Thyroid gland (tissue), 4 donors: ENCODE results near the gene PCID2. TPM values are rescaled to one million over a fixed set of nuclear protein-coding genes. Genes with fewer than 3 reads are reported as not detected.

ENCODE experiments used
- DNase-seq, 2 donors: peaks; one replicate each; pipeline ENCODE4 v3.0.0-alpha.2; 2019
- H3K27ac ChIP-seq, 3 donors: fragments of 200-600 bp; sonication (generic); 1 replicate in 2 of 3; 2 replicates in 1 of 3; pipeline ENCODE4 v1.5.1; 2016 to 2019; ENCODE audit warnings: mild to moderate bottlenecking in 1 of 3, moderate library complexity in 1 of 3
- H3K27me3 ChIP-seq: fragments of 200-600 bp; sonication (generic); one replicate; pipeline ENCODE4 v1.5.1; 2019
- H3K36me3 ChIP-seq, 2 donors: fragments of 200-600 bp; sonication (generic); one replicate each; pipeline ENCODE4 v1.5.1; 2016 to 2019
- H3K4me1 ChIP-seq, 2 donors: fragments of 200-600 bp; sonication (generic); one replicate each; pipeline ENCODE4 v1.5.1; 2017 to 2019
- H3K4me3 ChIP-seq, 3 donors: fragments of 200-600 bp; sonication (generic); replicated peaks in 1 of 3; 1 replicate in 2 of 3; 2 replicates in 1 of 3; pipeline ENCODE4 v1.5.1; 2016; ENCODE audit warnings: mild to moderate bottlenecking in 1 of 3
- H3K9me3 ChIP-seq: fragments of 200-600 bp; sonication (generic); one replicate; pipeline ENCODE4 v1.5.1; 2017
- CTCF ChIP-seq, 6 experiments: fragments of 200-600 bp in 3 of 6; fragments of 450-650 bp in 3 of 6; sonication (generic) in 3 of 6; IDR thresholded peaks; one replicate each; pipeline ENCODE4 v1.5.1; 2016 to 2019; ENCODE audit warnings: antibody characterized with exemption in 6 of 6, mild to moderate bottlenecking in 2 of 6, inconsistent platforms in 1 of 6, moderate library complexity in 1 of 6
- POLR2A ChIP-seq, 2 donors: fragments of 450-650 bp; IDR thresholded peaks; one replicate each; pipeline ENCODE4 v1.6.1; 2017; ENCODE audit warnings: antibody characterized with exemption in 2 of 2, mild to moderate bottlenecking in 2 of 2, moderate library complexity in 1 of 2
- WGBS, 2 donors: methylation state at CpG; one replicate each; pipeline ENCODE4 v1.1.5; 2017; 5-methylcytosine and 5-hydroxymethylcytosine counted together
- intact Hi-C: fragments of 100-400 bp; cut with DNase I; formaldehyde crosslinking; loops from one replicate; pipeline ENCODE4 v1.15.1; 2023
- total RNA-seq, 4 donors: library from RNA; depleted of rRNA; stranded (reverse); fragments of >200 nt; gene quantifications; one replicate each; pipeline ENCODE4 v1.2.3, GENCODE V29; 2016

Gene PCID2
- total RNA-seq, 4 donors from 2014 or later: 50.5 to 75.6 (median 56.5) TPM

DNA sequence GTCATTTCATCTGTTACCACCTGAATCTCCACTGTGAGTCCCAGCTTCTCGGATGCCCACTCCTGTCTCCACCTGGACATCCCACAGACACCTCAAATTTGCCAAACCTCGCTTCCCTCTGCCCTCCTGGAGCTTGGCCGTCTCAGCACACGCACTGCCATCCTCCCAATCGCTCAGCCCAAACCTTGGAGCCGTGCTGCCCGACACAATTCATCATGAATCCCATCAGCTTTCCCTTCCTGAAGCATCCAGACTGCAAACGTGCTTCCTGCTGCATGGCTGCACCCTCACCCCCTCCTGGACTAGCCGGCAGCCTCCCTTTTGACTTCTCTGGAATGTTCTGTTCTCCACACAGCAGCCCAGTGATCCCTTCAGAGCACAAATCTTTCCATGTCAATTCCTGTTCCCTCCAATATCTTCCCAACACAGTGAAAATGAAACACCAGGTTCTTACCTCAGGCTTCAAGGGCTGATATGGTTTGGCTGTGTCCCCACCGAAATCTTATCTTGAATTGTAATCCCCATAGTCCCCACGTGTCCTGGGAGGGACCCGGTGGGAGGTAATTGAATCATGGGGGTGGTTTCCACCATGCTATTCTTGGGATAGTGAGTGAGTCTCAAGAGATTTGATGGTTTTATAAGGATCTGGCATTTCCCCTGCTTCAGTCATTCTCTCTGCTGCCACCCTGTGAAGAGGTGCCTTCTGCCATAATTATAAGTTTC, 51.1 kb downstream of the PCID2 start:
- 70 to 76% methylated on average over 12 of the region's 12 CpGs for WGBS, 2 donors
- DNase-seq: no peak
- intact Hi-C loops: loop anchor here (5.0 to 10.0 kb wide), 2 partner anchors 50 to 207 kb away; partner anchors contain the start of genes CUL4A, GRTP1 and PCID2
- Histone ChIP-seq H3K4me1 (peaks cover 10 to 12% of the 10 kb centered on the region in 2 donors), H3K27me3 (no peaks in the 10 kb centered on the region), H3K4me3 (no peak overlapping the region), H3K27ac (no peak overlapping the region), H3K9me3 (no peaks in the 10 kb centered on the region), H3K36me3 (no peaks in the 10 kb centered on the region)
- TF ChIP-seq CTCF (IDR thresholded peaks at IDR 0.05) (no peak), POLR2A (IDR thresholded peaks at IDR 0.05) (no peak)

DNA sequence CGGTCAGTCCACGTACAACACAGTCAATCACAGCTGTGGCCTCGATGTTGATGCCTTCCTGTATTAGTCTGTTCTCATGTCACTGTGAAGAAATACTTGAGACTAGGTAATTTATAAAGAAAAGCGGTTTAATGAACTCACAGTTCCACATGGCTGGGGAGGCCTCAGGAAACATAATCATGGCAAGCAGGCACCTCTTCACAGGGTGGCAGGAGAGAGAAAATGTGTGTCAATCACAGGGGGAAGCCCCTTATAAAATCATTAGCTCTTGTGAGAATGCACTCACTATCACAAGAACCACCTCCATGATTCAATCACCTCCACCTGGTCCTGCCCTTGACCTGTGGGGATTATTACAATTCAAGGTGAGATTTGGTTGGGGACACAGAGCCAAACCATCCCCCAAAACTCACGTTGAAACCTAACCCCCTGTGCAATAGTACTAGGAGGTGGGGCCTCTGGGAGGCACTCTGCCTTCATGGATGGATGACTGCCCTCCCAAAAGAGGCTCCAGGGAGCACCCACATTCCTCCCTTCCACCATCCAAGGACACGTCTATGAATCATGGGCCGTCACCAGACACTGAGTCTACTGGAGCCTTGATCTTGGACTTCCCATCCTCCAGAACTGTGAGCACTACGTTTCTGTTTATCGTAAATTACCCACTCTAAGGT, 52.4 kb downstream of the PCID2 start:
- H3K4me3 ChIP-seq: no peak overlapping the region
- TF ChIP-seq POLR2A (IDR thresholded peaks at IDR 0.05): no peak
- no peak for TF ChIP-seq CTCF (IDR thresholded peaks at IDR 0.05)
- H3K27ac ChIP-seq: no peak overlapping the region
- no peaks in the 10 kb centered on the region for H3K36me3 ChIP-seq
- no peak for DNase-seq
- 84 to 94% methylated on average over 9 of the region's 9 CpGs for WGBS, 2 donors
- no peaks in the 10 kb centered on the region for H3K27me3 ChIP-seq
- intact Hi-C loops: loop anchor here (5.0 to 10.0 kb wide), 2 partner anchors 51 to 209 kb away; partner anchors contain the start of genes CUL4A, GRTP1 and PCID2
- peaks cover 10 to 16% of the 10 kb centered on the region in 2 donors for H3K4me1 ChIP-seq
- no peaks in the 10 kb centered on the region for H3K9me3 ChIP-seq

DNA sequence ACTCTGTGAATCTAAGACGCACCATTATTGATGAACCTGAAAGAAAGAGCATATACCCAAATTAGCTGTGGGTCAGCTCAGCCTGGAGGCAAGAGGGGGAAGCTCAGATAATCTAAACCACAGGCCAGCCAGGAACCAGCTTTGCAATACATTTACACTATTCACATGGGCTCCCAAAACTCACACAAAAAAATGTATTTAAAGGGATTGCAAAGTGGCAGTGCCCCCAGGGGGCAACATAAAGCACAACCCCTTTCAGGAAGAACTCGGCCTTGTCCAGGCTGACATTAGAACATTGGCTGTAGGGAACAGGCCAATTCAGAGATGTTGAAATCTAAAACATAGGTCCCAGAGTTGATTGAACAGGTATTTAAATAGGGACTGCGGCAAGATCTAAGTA, 53.3 kb downstream of the PCID2 start:
- H3K27ac ChIP-seq: no peak overlapping the region
- DNase-seq: no peak
- intact Hi-C loops: loop anchor here (5.0 to 10.0 kb wide), 2 partner anchors 52 to 210 kb away; partner anchors contain the start of genes CUL4A, GRTP1 and PCID2

DNA sequence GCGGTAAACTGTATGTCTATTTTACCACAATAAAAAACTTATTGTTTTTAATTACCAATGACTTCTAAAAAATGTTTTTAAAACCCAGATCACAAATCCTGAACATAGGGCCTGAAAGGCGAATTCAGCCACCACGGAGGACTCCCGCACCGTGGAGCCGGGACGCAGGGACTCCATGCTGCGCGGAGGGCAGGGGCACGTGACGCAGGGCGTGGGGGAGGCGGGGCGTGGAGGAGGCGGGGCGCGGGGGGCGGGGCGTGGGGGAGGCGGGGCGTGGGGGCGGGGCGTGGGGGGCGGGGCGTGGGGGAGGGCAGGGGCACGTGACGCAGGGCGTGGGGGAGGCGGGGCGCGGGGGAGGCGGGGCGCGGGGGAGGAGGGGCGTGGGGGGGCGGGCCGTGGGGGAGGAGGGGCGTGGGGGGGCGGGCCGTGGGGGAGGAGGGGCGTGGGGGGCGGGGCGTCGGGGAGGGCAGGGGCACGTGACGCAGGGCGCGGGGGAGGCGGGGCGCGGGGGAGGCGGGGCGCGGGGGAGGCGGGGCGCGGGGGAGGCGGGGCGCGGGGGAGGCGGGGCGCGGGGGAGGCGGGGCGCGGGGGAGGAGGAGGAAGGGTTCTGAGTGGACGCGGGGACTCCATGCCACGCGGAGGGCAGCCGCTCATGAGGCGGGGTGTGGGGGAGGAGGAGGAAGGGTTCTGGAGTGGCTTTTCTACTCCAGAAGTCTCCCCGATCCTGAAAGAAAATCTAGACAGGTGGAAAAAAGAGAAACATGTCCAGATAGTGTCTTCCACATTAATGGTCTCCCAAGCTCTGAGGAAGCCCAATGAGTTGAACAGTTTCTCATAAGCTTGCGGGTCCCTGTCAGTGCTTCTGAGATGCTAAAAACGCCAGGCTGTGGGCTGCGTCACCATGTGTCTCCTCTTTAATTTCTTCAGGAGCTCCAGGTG, 54.4 kb downstream of the PCID2 start:
- TF ChIP-seq CTCF (IDR thresholded peaks at IDR 0.05) (no peak), POLR2A (IDR thresholded peaks at IDR 0.05) (peak in 1 of 2 donors; percentile 75)
- intact Hi-C loops: loop anchor here (10.0 kb wide), 1 partner anchor 211 kb away; the partner anchor contains the start of gene GRTP1
- 10 to 36% methylated on average over 5 to 21 of the region's 76 CpGs for WGBS, 2 donors
- H3K4me3 ChIP-seq: peak overlapping the region in 2 of 3 donors; percentile 35 to 47
- no peaks in the 10 kb centered on the region for H3K9me3 ChIP-seq
- no peaks in the 10 kb centered on the region for H3K36me3 ChIP-seq
- H3K4me1 ChIP-seq: peaks cover 10 to 16% of the 10 kb centered on the region in 2 donors
- DNase-seq: peak; percentile 76 to 81
- H3K27ac ChIP-seq: peak overlapping the region; percentile 30 to 85 (median 38)
- H3K27me3 ChIP-seq: no peaks in the 10 kb centered on the region

More for the DNA sequence above, 53.3 kb downstream of the PCID2 start:
- no peak for TF ChIP-seq POLR2A (IDR thresholded peaks at IDR 0.05)
- no peak for TF ChIP-seq CTCF (IDR thresholded peaks at IDR 0.05)
- Histone ChIP-seq H3K27me3 (no peaks in the 10 kb centered on the region), H3K9me3 (no peaks in the 10 kb centered on the region), H3K4me1 (peaks cover 10 to 16% of the 10 kb centered on the region in 2 donors), H3K36me3 (no peaks in the 10 kb centered on the region), H3K4me3 (no peak overlapping the region)
- 80 to 94% methylated on average over 3 of the region's 3 CpGs for WGBS, 2 donors
